H9 (cell line): Measurements from ENCODE around the gene AMD1. TPM values are rescaled to one million over a fixed set of nuclear protein-coding genes. Genes with fewer than 3 reads are reported as not detected.

Experiments
- DNase-seq: peaks from one replicate; pipeline ENCODE4 v3.0.0-alpha.2; 2017
- H2AFZ ChIP-seq: one replicate; pipeline ENCODE4 v1.6.1; 2013; ENCODE audit warnings: mild to moderate bottlenecking, low read length, control low read depth, moderate library complexity
- H2AK5ac ChIP-seq: 2 replicates; pipeline ENCODE4 v1.6.1; 2013; ENCODE audit warnings: low read length, control low read depth, mixed read lengths; ENCODE audit not compliant: insufficient read length
- H2BK120ac ChIP-seq: one replicate; pipeline ENCODE4 v1.6.1; 2013; ENCODE audit warnings: low read depth, mild to moderate bottlenecking, low read length, control low read depth, inconsistent platforms; ENCODE audit not compliant: poor library complexity, severe bottlenecking
- H2BK12ac ChIP-seq: 2 replicates; pipeline ENCODE4 v1.6.1; 2013; ENCODE audit warnings: low read length, control low read depth, mixed read lengths, low read depth; ENCODE audit not compliant: insufficient read length
- H2BK15ac ChIP-seq: 2 replicates; pipeline ENCODE4 v1.6.1; 2013; ENCODE audit warnings: low read depth, low read length, control low read depth
- H2BK20ac ChIP-seq: one replicate; pipeline ENCODE4 v1.6.1; 2013; ENCODE audit warnings: low read depth, mild to moderate bottlenecking, low read length, control low read depth, inconsistent platforms; ENCODE audit not compliant: poor library complexity, severe bottlenecking
- H2BK5ac ChIP-seq: 2 replicates; pipeline ENCODE4 v1.6.1; 2013; ENCODE audit warnings: low read length, control low read depth, mixed read lengths; ENCODE audit not compliant: insufficient read length
- H3K14ac ChIP-seq: 2 replicates; pipeline ENCODE4 v1.6.1; 2013; ENCODE audit warnings: low read length, control low read depth; ENCODE audit not compliant: insufficient read depth
- H3K18ac ChIP-seq: 2 replicates; pipeline ENCODE4 v1.6.1; 2013; ENCODE audit warnings: low read depth, mild to moderate bottlenecking, mixed read lengths, low read length, control low read depth; ENCODE audit not compliant: insufficient read length
- H3K23ac ChIP-seq: 2 replicates; pipeline ENCODE4 v1.6.1; 2013; ENCODE audit warnings: low read length, control low read depth, mixed read lengths, low read depth; ENCODE audit not compliant: insufficient read length
- H3K23me2 ChIP-seq: 2 replicates; pipeline ENCODE4 v1.6.1; 2013; ENCODE audit warnings: low read depth, mild to moderate bottlenecking, mixed read lengths, low read length, control low read depth; ENCODE audit not compliant: insufficient read length, poor library complexity, severe bottlenecking
- H3K27ac ChIP-seq: 2 replicates; pipeline ENCODE4 v1.5.1; 2013; ENCODE audit warnings: low read length, control low read depth, mixed read lengths, low read depth; ENCODE audit not compliant: insufficient read length
- H3K27me3 ChIP-seq: 2 replicates; pipeline ENCODE4 v1.6.1; 2013; ENCODE audit warnings: low read length, control low read depth, inconsistent platforms; ENCODE audit not compliant: insufficient read depth
- H3K4ac ChIP-seq: 2 replicates; pipeline ENCODE4 v1.6.1; 2013; ENCODE audit warnings: low read depth, mild to moderate bottlenecking, control low read depth, inconsistent platforms, low read length, moderate library complexity
- H3K4me1 ChIP-seq: 2 replicates; pipeline ENCODE4 v1.6.1; 2013; ENCODE audit warnings: low read length, control low read depth, inconsistent platforms; ENCODE audit not compliant: insufficient read depth
- H3K4me2 ChIP-seq: 2 replicates; pipeline ENCODE4 v1.6.1; 2013; ENCODE audit warnings: low read length, control low read depth, mixed read lengths; ENCODE audit not compliant: insufficient read length, insufficient read depth
- H3K56ac ChIP-seq: 2 replicates; pipeline ENCODE4 v1.6.1; 2013; ENCODE audit warnings: low read depth, mild to moderate bottlenecking, mixed read lengths, low read length, control low read depth; ENCODE audit not compliant: insufficient read length
- H3K79me1 ChIP-seq: 2 replicates; pipeline ENCODE4 v1.6.1; 2013; ENCODE audit warnings: low read depth, mild to moderate bottlenecking, moderate library complexity, low read length, control low read depth, inconsistent platforms; ENCODE audit not compliant: insufficient read depth, poor library complexity, severe bottlenecking
- H3K79me2 ChIP-seq: 2 replicates; pipeline ENCODE4 v1.6.1; 2013; ENCODE audit warnings: low read length, control low read depth, inconsistent platforms; ENCODE audit not compliant: insufficient read depth
- H3K9ac ChIP-seq: 2 replicates; pipeline ENCODE4 v1.6.1; 2013; ENCODE audit warnings: low read length, control low read depth, mixed read lengths; ENCODE audit not compliant: insufficient read length; ENCODE audit errors: extremely low read depth
- H3K9me3 ChIP-seq: one replicate; pipeline ENCODE4 v1.6.1; 2013; ENCODE audit warnings: low read depth, low read length, inconsistent platforms; ENCODE audit not compliant: control insufficient read depth
- H3T11ph ChIP-seq: one replicate; pipeline ENCODE4 v1.6.1; 2013; ENCODE audit warnings: mild to moderate bottlenecking, low read length, control low read depth, inconsistent platforms
- H4K20me1 ChIP-seq: one replicate; pipeline ENCODE4 v1.6.1; 2013; ENCODE audit not compliant: control insufficient read depth, insufficient read length, insufficient read depth
- H4K5ac ChIP-seq: 2 replicates; pipeline ENCODE4 v1.6.1; 2013; ENCODE audit warnings: low read depth, mild to moderate bottlenecking, mixed read lengths, low read length, control low read depth; ENCODE audit not compliant: insufficient read length
- H4K8ac ChIP-seq: replicated peaks from 2 replicates; pipeline ENCODE4 v1.6.1; 2013; ENCODE audit warnings: low read length, control low read depth, mixed read lengths, low read depth; ENCODE audit not compliant: insufficient read length
- H4K91ac ChIP-seq: 2 replicates; pipeline ENCODE4 v1.6.1; 2013; ENCODE audit warnings: low read depth, mild to moderate bottlenecking, moderate library complexity, mixed read lengths, low read length, control low read depth; ENCODE audit not compliant: insufficient read length
- H3K27ac Mint-ChIP-seq, 3 experiments: 2 replicates in 2 of 3; 3 replicates in 1 of 3; pipeline ENCODE4 v1.8.0; 2020 to 2021; ENCODE audit warnings: mixed read lengths in 3 of 3, mild to moderate bottlenecking in 1 of 3, moderate library complexity in 1 of 3
- H3K27me3 Mint-ChIP-seq: 2 replicates; pipeline ENCODE4 v1.8.0; 2021; ENCODE audit warnings: low read depth, mild to moderate bottlenecking, moderate library complexity, mixed read lengths
- H3K36me3 Mint-ChIP-seq, 3 experiments: 2 replicates in 2 of 3; 3 replicates in 1 of 3; pipeline ENCODE4 v1.8.0; 2020 to 2021; ENCODE audit warnings: low read depth in 3 of 3, mixed read lengths in 3 of 3; ENCODE audit not compliant: insufficient read depth in 1 of 3
- H3K4me1 Mint-ChIP-seq, 2 experiments: 2 replicates each; pipeline ENCODE4 v1.8.0; 2020; ENCODE audit warnings: mixed read lengths in 2 of 2
- H3K4me3 Mint-ChIP-seq, 2 experiments: 2 replicates in 1 of 2; 3 replicates in 1 of 2; pipeline ENCODE4 v1.8.0; 2020 to 2021; ENCODE audit warnings: mild to moderate bottlenecking in 2 of 2, mixed read lengths in 2 of 2, moderate library complexity in 1 of 2
- H3K9me3 Mint-ChIP-seq, 2 experiments: 2 replicates in 1 of 2; 3 replicates in 1 of 2; pipeline ENCODE4 v1.8.0; 2020; ENCODE audit warnings: mild to moderate bottlenecking in 2 of 2, mixed read lengths in 2 of 2, moderate library complexity in 1 of 2
- WGBS: extraction: QIAGEN DNeasy Blood & Tissue Kit; methylation state at CpG from one replicate; pipeline ENCODE4 v1.1.7; 2013; ENCODE audit warnings: missing lambda C conversion rate, low lambda C conversion rate, mixed read lengths; ENCODE audit not compliant: insufficient read length; ENCODE audit errors: extremely low coverage; 5-methylcytosine and 5-hydroxymethylcytosine counted together
- total RNA-seq: library from RNA; stranded (reverse); gene quantifications from 2 replicates; pipeline ENCODE4 v1.2.1, GENCODE V29; 2021
- TF ChIP-seq, protein P1 (sequence below): fragments of 200-600 bp; sonication (generic); conservative IDR thresholded peaks from 3 replicates; pipeline ENCODE4 v1.8.0; 2021; ENCODE audit warnings: antibody characterized with exemption, mild to moderate bottlenecking

The AMD1 gene
- total RNA-seq, 1 experiment from 2014 or later, result 162 TPM

DNA sequence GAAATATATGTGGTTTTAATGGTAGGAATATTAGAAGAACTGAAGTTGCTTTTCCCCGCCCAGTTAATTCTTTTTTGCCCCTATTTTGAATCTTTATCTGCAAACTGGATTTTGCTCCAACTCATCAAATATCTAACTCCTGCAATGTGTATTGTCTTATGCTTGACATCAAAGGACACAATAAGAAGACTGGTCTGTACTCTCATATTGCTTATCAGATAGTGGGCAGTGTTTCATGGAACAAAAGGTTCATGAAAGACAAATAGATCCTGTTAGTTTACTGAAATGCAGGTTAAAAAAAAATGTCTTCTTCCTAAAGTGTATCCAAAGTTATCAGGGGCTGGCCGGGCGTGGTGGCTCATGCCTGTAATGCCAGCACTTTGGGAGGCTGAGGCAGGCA lies 56.2 kb downstream of the AMD1 start:
- Histone ChIP-seq H2BK5ac (no peak overlapping the region), H3K4me1 (no peaks in the 10 kb centered on the region), H2BK15ac (no peak overlapping the region), H3K23ac (no peak overlapping the region), H2BK12ac (no peak overlapping the region), H3K27me3 (no peaks in the 10 kb centered on the region), H2BK20ac (no peak overlapping the region), H3K23me2 (no peaks in the 10 kb centered on the region), H2AFZ (no peak overlapping the region), H3K79me1 (no peaks in the 10 kb centered on the region), H3K27ac (no peak overlapping the region), H3K56ac (no peak overlapping the region), H3K9me3 (no peaks in the 10 kb centered on the region), H3K14ac (no peak overlapping the region), H4K5ac (no peak overlapping the region), H3T11ph (no peak overlapping the region), H4K91ac (no peak overlapping the region), H3K18ac (no peak overlapping the region), H2AK5ac (no peak overlapping the region), H2BK120ac (no peak overlapping the region), H3K4ac (no peak overlapping the region), H4K20me1 (no peaks in the 10 kb centered on the region), H3K79me2 (no peaks in the 10 kb centered on the region), H4K8ac (no peak overlapping the region), H3K9ac (no peak overlapping the region), H3K4me2 (no peak overlapping the region)
- DNase-seq, result no peak
- Mint-ChIP-seq H3K4me3 (no peak overlapping the region), H3K27ac (no peak overlapping the region), H3K36me3 (no peaks in the 10 kb centered on the region), H3K9me3 (no peaks in the 10 kb centered on the region; a peak in 2 of 5 replicates), H3K27me3 (no peaks in the 10 kb centered on the region; the same call in 1 of the 2 replicates), H3K4me1 (no peaks in the 10 kb centered on the region)
- TF ChIP-seq, protein P1, sequence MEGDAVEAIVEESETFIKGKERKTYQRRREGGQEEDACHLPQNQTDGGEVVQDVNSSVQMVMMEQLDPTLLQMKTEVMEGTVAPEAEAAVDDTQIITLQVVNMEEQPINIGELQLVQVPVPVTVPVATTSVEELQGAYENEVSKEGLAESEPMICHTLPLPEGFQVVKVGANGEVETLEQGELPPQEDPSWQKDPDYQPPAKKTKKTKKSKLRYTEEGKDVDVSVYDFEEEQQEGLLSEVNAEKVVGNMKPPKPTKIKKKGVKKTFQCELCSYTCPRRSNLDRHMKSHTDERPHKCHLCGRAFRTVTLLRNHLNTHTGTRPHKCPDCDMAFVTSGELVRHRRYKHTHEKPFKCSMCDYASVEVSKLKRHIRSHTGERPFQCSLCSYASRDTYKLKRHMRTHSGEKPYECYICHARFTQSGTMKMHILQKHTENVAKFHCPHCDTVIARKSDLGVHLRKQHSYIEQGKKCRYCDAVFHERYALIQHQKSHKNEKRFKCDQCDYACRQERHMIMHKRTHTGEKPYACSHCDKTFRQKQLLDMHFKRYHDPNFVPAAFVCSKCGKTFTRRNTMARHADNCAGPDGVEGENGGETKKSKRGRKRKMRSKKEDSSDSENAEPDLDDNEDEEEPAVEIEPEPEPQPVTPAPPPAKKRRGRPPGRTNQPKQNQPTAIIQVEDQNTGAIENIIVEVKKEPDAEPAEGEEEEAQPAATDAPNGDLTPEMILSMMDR, result no peak
- WGBS, result no CpG with 5 or more reads among the region's 3 CpGs
